RCC 7860 (cell line): ENCODE data around the gene EPHA6.
"Not testable (repeated sequence)": the region's sequence is repeated elsewhere in the genome, so short reads cannot be mapped to it uniquely, and the experiment has no call there.

Experiments
- DNase-seq: peaks from one replicate; pipeline ENCODE4 v3.0.0-alpha.2; 2015; ENCODE audit warnings: low spot score
- FAIRE-seq: peaks from 2 replicates; lab custom pipeline; 2012; peaks lifted over from hg19 to GRCh38; lab: Jason Lieb, UNC

EPHA6 gene

GRCh38 chr3:97010881-97011657 lies 196.7 kb downstream of the EPHA6 start:
- FAIRE-seq (no peak), DNase-seq (no peak)

GRCh38 chr3:97021778-97022177 lies 207.4 kb downstream of the EPHA6 start:
- FAIRE-seq (no peak), DNase-seq (no peak)

- not testable (repeated sequence) for FAIRE-seq, DNase-seq
Measured at GRCh38 chr3:97025612-97026011, 211.2 kb downstream of the EPHA6 start.

GRCh38 chr3:97029972-97030371 lies 215.6 kb downstream of the EPHA6 start:
- no peak for FAIRE-seq
- DNase-seq = no peak

GRCh38 chr3:97037294-97037943 lies 223.0 kb downstream of the EPHA6 start:
- FAIRE-seq = no peak
- no peak for DNase-seq

- FAIRE-seq = no peak
- DNase-seq = no peak
Measured at GRCh38 chr3:97043411-97043810, 229.0 kb downstream of the EPHA6 start.

- DNase-seq (no peak), FAIRE-seq (no peak)
Measured at GRCh38 chr3:97057365-97057764, 243.0 kb downstream of the EPHA6 start.

- DNase-seq (no peak), FAIRE-seq (no peak)
Measured at GRCh38 chr3:97059168-97059567, 244.8 kb downstream of the EPHA6 start.

GRCh38 chr3:97066531-97066930 lies 252.1 kb downstream of the EPHA6 start:
- no peak for FAIRE-seq
- DNase-seq = no peak

- FAIRE-seq (no peak), DNase-seq (no peak)
Measured at GRCh38 chr3:97070302-97070701, 255.9 kb downstream of the EPHA6 start.

- FAIRE-seq = no peak
- DNase-seq = no peak
Measured at GRCh38 chr3:97074546-97074945, 260.2 kb downstream of the EPHA6 start.

- FAIRE-seq (no peak), DNase-seq (no peak)
Measured at GRCh38 chr3:97076673-97077072, 262.3 kb downstream of the EPHA6 start.

GRCh38 chr3:97089621-97090020 lies 275.2 kb downstream of the EPHA6 start:
- DNase-seq (no peak), FAIRE-seq (no peak)

GRCh38 chr3:97102641-97103040 lies 288.2 kb downstream of the EPHA6 start:
- DNase-seq = no peak
- FAIRE-seq = peak; percentile 87

GRCh38 chr3:97105989-97106651 lies 291.7 kb downstream of the EPHA6 start:
- DNase-seq (no peak), FAIRE-seq (no peak)

GRCh38 chr3:97106652-97106989 lies 292.2 kb downstream of the EPHA6 start:
- FAIRE-seq (no peak), DNase-seq (no peak)

- no peak for DNase-seq
- FAIRE-seq = no peak
Measured at GRCh38 chr3:97108136-97108535, 293.7 kb downstream of the EPHA6 start.

GRCh38 chr3:97111244-97111643 lies 296.9 kb downstream of the EPHA6 start:
- DNase-seq = no peak
- FAIRE-seq = no peak

GRCh38 chr3:97121386-97121785 lies 307.0 kb downstream of the EPHA6 start:
- DNase-seq (no peak), FAIRE-seq (no peak)

- DNase-seq = no peak
- FAIRE-seq = no peak
Measured at GRCh38 chr3:97125902-97126499, 311.6 kb downstream of the EPHA6 start.

GRCh38 chr3:97131476-97131875 lies 317.1 kb downstream of the EPHA6 start:
- no peak for DNase-seq

More at GRCh38 chr3:97131476-97131875, 317.1 kb downstream of the EPHA6 start:
- no peak for FAIRE-seq
